ENCODE data around the gene SCRN1. TPM values are rescaled to one million over a fixed set of nuclear protein-coding genes. Genes with fewer than 3 reads are reported as not detected.

Gene SCRN1
- total RNA-seq, 4 donors from 2014 or later = 18.8 to 37.4 (median 32.4) TPM

- TF ChIP-seq CTCF (IDR thresholded peaks at IDR 0.05; ENCODE audit: low read depth) = no peak
Observed at GRCh38 chr7:30022991-30023390, 33.4 kb upstream of the SCRN1 start.

GRCh38 chr7:30020535-30020934, 30.9 kb upstream of the SCRN1 start:
- no peak for TF ChIP-seq CTCF (IDR thresholded peaks at IDR 0.05; ENCODE audit: low read depth)

- TF ChIP-seq CTCF (IDR thresholded peaks at IDR 0.05; ENCODE audit: low read depth) = no peak
Observed at GRCh38 chr7:30019960-30020359, 30.4 kb upstream of the SCRN1 start.

GRCh38 chr7:30019387-30019786, 29.8 kb upstream of the SCRN1 start:
- no peak for TF ChIP-seq CTCF (IDR thresholded peaks at IDR 0.05; ENCODE audit: low read depth)

- TF ChIP-seq CTCF (IDR thresholded peaks at IDR 0.05; ENCODE audit: low read depth) = no peak
Observed at GRCh38 chr7:30018451-30018850, 28.9 kb upstream of the SCRN1 start.

GRCh38 chr7:30012757-30013156, 23.2 kb upstream of the SCRN1 start:
- no peak for TF ChIP-seq CTCF (IDR thresholded peaks at IDR 0.05; ENCODE audit: low read depth)

- TF ChIP-seq CTCF (IDR thresholded peaks at IDR 0.05; ENCODE audit: low read depth) = no peak
Observed at GRCh38 chr7:30010021-30010420, 20.4 kb upstream of the SCRN1 start.

All from subcutaneous adipose tissue (tissue), 4 donors.